Cardiac muscle cell (in vitro differentiated cells and primary cell): ENCODE results near the gene AKR7A3. TPM values are rescaled to one million over a fixed set of nuclear protein-coding genes. Genes with fewer than 3 reads are reported as not detected.
A peak's percentile ranks its signal among the peaks of the same experiment; 100 is the strongest.

Experiments used
- DNase-seq, 2 donors: peaks; one replicate each; pipeline versions ENCODE4 v3.0.0 to v3.0.0-alpha.2; 2010 to 2017; ENCODE audit warnings: low read depth in 1 of 2, low spot score in 1 of 2
- H3K27ac ChIP-seq: fragments of 200-600 bp; sonication (generic); 2 replicates; pipeline ENCODE4 v1.5.1; 2016
- H3K27me3 ChIP-seq: fragments of 200-600 bp; sonication (generic); 2 replicates; pipeline ENCODE4 v1.6.0; 2016; ENCODE audit warnings: control low read depth
- H3K36me3 ChIP-seq: fragments of 200-600 bp; sonication (generic); 2 replicates; pipeline ENCODE4 v1.5.1; 2016; ENCODE audit warnings: control low read depth
- H3K4me1 ChIP-seq: fragments of 200-600 bp; sonication (generic); 2 replicates; pipeline ENCODE4 v1.8.1; 2017; ENCODE audit warnings: low read depth, mild to moderate bottlenecking, mixed run types
- H3K4me3 ChIP-seq: fragments of 200-600 bp; sonication (generic); 2 replicates; pipeline ENCODE4 v1.5.1; 2016; ENCODE audit warnings: mild to moderate bottlenecking
- H3K9me3 ChIP-seq: fragments of 200-600 bp; sonication (generic); 2 replicates; pipeline ENCODE4 v1.5.1; 2017; ENCODE audit warnings: low read depth, mild to moderate bottlenecking, control low read depth
- CTCF ChIP-seq: IDR thresholded peaks from 2 replicates; pipeline ENCODE4 v1.5.1; 2012; ENCODE audit warnings: low read depth, mild to moderate bottlenecking, low read length
- polyA plus RNA-seq: library from polyadenylated mRNA; unstranded; fragments of >200 nt; fragmentation: Nextera tagmentation; extraction: Ambion mirVana; gene quantifications from 2 replicates; pipeline ENCODE4 v1.2.1, GENCODE V29; 2016
- total RNA-seq: library from RNA; depleted of rRNA; stranded (reverse); fragments of >200 nt; gene quantifications from 2 replicates; pipeline ENCODE4 v1.2.3, GENCODE V29; 2016

AKR7A3 gene
- total and polyA plus RNA-seq, 2 experiments from 2014 or later, result 0.26 to 1.4 TPM

GRCh38 chr1:19312782-19313635 is 24.4 kb upstream of the AKR7A3 start:
- peak overlapping the region; percentile 80 for H3K4me3 ChIP-seq
- no peak for TF ChIP-seq CTCF
- H3K27ac ChIP-seq, result peak overlapping the region; percentile 77
- no peaks in the 10 kb centered on the region for H3K27me3 ChIP-seq
- no peaks in the 10 kb centered on the region for H3K9me3 ChIP-seq
- H3K4me1 ChIP-seq, result no peaks in the 10 kb centered on the region
- peaks cover 4% of the 10 kb centered on the region for H3K36me3 ChIP-seq
- DNase-seq, result no peak

- Histone ChIP-seq H3K4me3 (peak within 1 kb of the TSS; percentile 80), H3K9me3 (no peaks in the 10 kb centered on the region), H3K4me1 (no peaks in the 10 kb centered on the region), H3K27ac (peak within 1 kb of the TSS; percentile 77), H3K27me3 (no peaks in the 10 kb centered on the region), H3K36me3 (peaks cover 4% of the 10 kb centered on the region)
- TF ChIP-seq CTCF, result no peak
- peak; percentile 96 to 97 for DNase-seq
Measured at GRCh38 chr1:19311931-19312781, 23.6 kb upstream of the AKR7A3 start, which contains the start of the genes AKR7A2 and SLC66A1. Gene AKR7A2 (minus strand): TSS chr1:19312144. CDS start chr1:19312124, 20 bp downstream. Gene SLC66A1 (plus strand): TSS chr1:19312326. CDS start chr1:19317678, 5,352 bp downstream.

- TF ChIP-seq CTCF, result no peak
- no peak for DNase-seq
Measured at GRCh38 chr1:19311503-19311930, 22.9 kb upstream of the AKR7A3 start.

GRCh38 chr1:19310720-19311502 is 22.3 kb upstream of the AKR7A3 start:
- Histone ChIP-seq H3K27ac (peak overlapping the region; percentile 30), H3K27me3 (no peaks in the 10 kb centered on the region), H3K36me3 (peaks cover 4% of the 10 kb centered on the region), H3K4me3 (peak overlapping the region; percentile 80), H3K9me3 (no peaks in the 10 kb centered on the region), H3K4me1 (no peaks in the 10 kb centered on the region)
- DNase-seq, result peak; percentile 14 to 22
- no peak for TF ChIP-seq CTCF

More at GRCh38 chr1:19311503-19311930, 22.9 kb upstream of the AKR7A3 start:
- Histone ChIP-seq H3K9me3 (no peaks in the 10 kb centered on the region), H3K4me1 (no peaks in the 10 kb centered on the region), H3K4me3 (peak overlapping the region; percentile 80), H3K27me3 (no peaks in the 10 kb centered on the region), H3K36me3 (peaks cover 4% of the 10 kb centered on the region), H3K27ac (peak overlapping the region; percentile 61)

GRCh38 chr1:19310061-19310460 is 21.5 kb upstream of the AKR7A3 start:
- no peak for TF ChIP-seq CTCF
- peaks cover 8% of the 10 kb centered on the region for H3K36me3 ChIP-seq
- DNase-seq, result no peak
- no peak overlapping the region for H3K4me3 ChIP-seq
- no peaks in the 10 kb centered on the region for H3K4me1 ChIP-seq
- no peaks in the 10 kb centered on the region for H3K27me3 ChIP-seq
- no peak overlapping the region for H3K27ac ChIP-seq
- no peaks in the 10 kb centered on the region for H3K9me3 ChIP-seq
